Measurements from ENCODE around the gene B4GAT1.
A peak's percentile ranks its signal among the peaks of the same experiment; 100 is the strongest.
"Not testable (repeated sequence)": the region's sequence is repeated elsewhere in the genome, so short reads cannot be mapped to it uniquely, and the experiment has no call there.

Gene B4GAT1

DNA sequence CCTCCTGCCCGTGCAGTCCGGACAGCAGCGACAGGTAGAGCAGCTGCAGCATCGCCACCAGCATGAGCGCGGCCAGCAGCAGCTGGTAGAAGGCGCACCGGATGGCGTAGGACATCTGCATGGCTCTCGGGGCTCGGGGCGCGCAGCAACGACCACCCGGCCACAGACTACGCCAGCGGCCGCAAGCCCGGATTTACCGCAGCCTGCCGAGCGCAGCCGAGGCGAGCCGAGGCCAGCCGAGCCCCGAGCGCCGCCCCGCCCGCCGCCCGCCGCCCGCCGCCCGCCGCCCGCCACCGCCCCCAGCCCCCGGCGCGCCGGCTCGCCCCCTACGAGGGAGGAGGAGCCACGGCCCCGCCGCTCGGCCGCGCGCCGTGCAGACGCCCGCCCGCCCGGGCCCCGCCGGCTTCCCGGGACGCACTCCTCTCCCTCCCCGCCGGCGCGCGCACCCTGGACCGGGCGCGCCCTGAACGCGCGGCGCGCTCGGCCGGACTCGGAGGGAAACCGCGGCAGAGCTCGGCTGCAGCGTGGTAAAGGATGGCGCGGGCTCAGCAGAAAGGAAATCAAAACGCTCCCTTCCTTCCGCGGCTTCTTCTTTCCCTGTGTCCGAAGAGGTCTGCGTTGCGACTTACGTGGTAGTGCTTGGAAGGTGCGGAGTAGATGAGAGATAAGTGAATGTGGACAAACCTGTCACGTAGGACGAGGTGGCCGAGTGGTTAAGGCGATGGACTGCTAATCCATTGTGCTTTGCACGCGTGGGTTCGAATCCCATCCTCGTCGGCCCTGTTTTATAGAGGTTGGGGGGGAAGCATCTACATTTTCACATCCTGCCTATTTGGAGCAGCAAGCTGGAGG, at the start of gene B4GAT1:
B4GAT1 (minus strand) TSS at position 205 of the 852 bp plus-strand sequence; CDS start at position 121, 84 bp downstream.
- DNase-seq (ENCODE audit: low read depth in 2 of 2) = peak; percentile 93 to 95
- H3K4me3 ChIP-seq (replicated peaks in 1 of 2; ENCODE audit: low read depth in 2 of 2, low read length in 2 of 2) = peak within 1 kb of the TSS; percentile 90 to 91
- TF ChIP-seq, protein P1, sequence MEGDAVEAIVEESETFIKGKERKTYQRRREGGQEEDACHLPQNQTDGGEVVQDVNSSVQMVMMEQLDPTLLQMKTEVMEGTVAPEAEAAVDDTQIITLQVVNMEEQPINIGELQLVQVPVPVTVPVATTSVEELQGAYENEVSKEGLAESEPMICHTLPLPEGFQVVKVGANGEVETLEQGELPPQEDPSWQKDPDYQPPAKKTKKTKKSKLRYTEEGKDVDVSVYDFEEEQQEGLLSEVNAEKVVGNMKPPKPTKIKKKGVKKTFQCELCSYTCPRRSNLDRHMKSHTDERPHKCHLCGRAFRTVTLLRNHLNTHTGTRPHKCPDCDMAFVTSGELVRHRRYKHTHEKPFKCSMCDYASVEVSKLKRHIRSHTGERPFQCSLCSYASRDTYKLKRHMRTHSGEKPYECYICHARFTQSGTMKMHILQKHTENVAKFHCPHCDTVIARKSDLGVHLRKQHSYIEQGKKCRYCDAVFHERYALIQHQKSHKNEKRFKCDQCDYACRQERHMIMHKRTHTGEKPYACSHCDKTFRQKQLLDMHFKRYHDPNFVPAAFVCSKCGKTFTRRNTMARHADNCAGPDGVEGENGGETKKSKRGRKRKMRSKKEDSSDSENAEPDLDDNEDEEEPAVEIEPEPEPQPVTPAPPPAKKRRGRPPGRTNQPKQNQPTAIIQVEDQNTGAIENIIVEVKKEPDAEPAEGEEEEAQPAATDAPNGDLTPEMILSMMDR (IDR thresholded peaks at IDR 0.05; ENCODE audit: low read depth, low read length) = no peak

DNA sequence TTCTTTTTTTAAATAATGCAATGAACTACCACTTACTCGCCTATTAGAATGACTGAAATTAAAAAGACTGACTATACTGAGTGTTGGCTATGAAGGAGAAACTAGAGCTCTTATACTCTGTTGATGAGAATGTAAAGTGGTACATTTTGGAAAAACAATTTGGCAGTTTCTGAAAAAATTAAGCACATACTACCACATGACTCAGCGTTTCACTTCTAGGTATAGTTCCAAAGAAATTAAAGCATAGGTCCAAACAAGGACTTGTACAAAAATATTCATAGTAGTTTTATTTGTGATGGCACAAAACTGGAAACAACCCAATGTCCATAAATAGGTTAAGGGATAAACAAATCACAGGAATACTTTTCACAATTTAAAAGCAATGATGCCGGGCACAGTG, 46.5 kb upstream of the B4GAT1 start:
- no peak overlapping the region for H3K4me3 ChIP-seq (replicated peaks in 1 of 2; ENCODE audit: low read depth in 2 of 2, low read length in 2 of 2)
- TF ChIP-seq, protein P1 (IDR thresholded peaks at IDR 0.05; ENCODE audit: low read depth, low read length) = no peak
- DNase-seq (ENCODE audit: low read depth in 2 of 2) = no peak

DNA sequence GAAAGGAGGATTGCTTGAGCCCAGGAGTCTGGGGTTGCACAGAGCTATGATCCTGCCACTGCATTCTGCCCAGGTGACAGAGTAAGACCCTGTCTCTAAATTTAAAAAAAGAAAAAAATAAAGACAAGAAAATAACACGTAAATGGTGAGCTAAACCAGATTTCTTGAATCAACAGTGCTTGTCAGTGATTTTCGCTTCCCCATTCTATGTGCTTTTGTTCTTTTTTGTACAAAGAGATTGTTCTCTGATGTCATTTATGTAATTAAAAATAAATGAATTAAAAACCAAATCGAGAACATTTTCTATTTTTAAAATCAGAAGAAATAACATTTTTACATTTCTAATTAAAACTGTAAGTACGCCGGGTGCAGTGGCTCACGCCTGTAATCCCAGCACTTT, 43.9 kb upstream of the B4GAT1 start:
- H3K4me3 ChIP-seq (replicated peaks in 1 of 2; ENCODE audit: low read depth in 2 of 2, low read length in 2 of 2) = no peak overlapping the region
- DNase-seq (ENCODE audit: low read depth in 2 of 2) = no peak
- TF ChIP-seq, protein P1 (IDR thresholded peaks at IDR 0.05; ENCODE audit: low read depth, low read length) = no peak

DNA sequence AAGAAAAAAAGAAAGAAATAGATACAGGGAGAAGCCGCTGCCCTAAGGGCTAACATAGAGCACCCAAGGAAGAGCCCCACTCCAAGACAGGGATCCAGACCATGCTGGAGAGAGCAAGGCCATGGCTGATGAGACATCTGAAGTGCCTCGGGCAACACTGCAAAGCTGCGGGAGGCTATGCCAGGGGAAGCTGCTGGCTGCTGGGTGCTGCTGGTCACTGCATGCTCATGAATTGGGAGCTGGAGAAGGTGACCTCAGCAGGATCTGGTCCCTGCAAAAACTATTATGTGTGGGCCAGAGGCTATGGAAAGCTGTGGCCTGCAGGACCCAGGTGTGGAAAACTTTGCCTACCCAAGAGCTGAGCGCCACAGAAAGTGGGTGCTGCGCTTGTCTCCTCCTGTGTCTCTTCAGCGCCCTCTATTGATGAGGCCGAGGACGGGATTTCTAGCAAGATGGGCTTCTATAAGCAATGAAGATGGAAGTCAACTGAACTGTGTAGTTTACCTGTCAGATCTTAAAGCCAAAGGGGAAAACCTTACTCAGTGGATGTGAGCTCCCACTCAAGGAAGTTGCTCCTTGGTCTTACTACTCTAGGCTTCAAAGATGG, 41.5 kb upstream of the B4GAT1 start:
- DNase-seq (ENCODE audit: low read depth in 2 of 2) = peak; percentile 82 to 83
- no peak overlapping the region for H3K4me3 ChIP-seq (replicated peaks in 1 of 2; ENCODE audit: low read depth in 2 of 2, low read length in 2 of 2)
- TF ChIP-seq, protein P1 (IDR thresholded peaks at IDR 0.05; ENCODE audit: low read depth, low read length) = peak; percentile 96

DNA sequence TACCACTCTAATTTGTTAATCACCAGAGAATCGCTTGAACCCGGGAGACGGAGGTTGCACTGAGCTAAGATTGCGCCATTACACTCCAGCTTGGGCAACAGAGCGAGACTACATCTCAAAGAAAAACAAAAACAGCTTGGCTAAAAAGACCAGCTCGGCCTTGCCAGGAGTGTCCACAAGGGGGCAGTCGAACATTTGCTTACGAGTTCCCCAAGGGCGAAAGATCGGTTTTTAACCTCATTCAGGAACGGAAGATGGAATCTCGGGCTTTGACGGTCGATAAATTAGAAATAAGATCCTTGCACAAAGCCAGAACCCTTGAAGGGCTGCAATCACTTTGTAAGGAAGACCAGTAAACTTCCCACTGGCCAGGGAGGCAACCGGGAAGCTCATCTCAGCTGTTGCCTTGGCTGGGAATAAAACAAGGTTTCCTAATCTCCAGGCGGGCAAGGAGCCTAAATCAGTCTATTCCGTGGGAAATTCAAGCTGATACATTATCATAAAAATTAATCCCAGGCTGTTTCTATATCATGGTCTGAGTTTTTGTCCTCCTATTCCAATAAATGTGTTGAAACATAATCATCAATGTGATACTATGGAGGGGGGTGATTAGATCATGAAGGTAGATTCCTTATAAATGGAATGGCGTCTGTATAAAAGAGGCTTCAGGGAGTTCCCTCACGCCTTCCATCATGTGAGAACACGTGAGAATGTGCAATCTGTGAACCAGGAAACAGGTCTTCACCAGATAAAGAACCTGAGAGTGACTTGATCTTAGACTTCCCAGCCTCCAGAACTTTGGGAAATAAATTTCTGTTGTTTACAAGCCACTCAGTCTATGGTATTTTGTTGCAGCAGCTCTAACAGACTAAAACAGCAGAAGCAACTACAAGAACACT, 39.0 kb upstream of the B4GAT1 start:
- H3K4me3 ChIP-seq (replicated peaks in 1 of 2; ENCODE audit: low read depth in 2 of 2, low read length in 2 of 2) = peak overlapping the region in 1 of 2 donors; percentile 24
- peak; percentile 90 to 94 for DNase-seq (ENCODE audit: low read depth in 2 of 2)
- TF ChIP-seq, protein P1 (IDR thresholded peaks at IDR 0.05; ENCODE audit: low read depth, low read length) = peak; percentile 93

DNA sequence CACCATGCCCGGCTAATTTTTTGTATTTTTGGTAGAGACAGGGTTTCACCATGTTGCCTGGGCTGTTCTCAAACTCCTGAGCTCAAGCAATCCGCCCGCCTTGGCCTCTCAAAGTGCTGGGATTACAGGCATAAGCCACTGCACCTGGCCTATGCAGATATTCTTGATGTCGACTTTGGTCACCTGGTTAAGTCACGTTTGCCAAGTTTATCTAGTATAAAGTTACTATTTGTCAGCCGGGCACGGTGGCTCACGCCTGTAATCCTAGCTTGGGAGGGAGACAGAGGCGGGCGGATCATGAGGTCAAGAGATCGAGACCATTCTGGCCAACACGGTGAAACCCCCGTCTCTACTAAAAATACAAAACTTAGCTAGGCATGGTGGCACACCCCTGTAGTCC, 36.9 kb upstream of the B4GAT1 start:
- not testable (repeated sequence) for H3K4me3 ChIP-seq (replicated peaks in 1 of 2; ENCODE audit: low read depth in 2 of 2, low read length in 2 of 2); DNase-seq (ENCODE audit: low read depth in 2 of 2)

DNA sequence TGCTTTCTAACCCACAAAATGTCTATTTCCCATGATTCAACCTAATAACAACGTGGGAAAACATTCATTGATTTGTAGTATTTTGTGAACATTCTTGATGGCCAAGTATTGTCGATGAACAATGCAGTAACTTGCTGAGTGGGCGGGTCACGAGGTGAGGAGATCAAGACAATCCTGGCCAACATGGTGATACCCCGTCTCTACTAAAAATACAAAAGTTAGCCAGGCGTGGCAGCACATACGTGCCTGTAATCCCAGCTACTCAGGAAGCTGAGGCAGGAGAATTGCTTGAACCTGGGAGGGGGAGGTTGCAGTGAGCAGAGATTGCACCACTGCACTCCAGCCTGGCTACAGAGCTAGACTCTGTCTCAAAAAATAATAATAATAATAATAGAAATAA, 32.8 kb upstream of the B4GAT1 start:
- H3K4me3 ChIP-seq (replicated peaks in 1 of 2; ENCODE audit: low read depth in 2 of 2, low read length in 2 of 2); DNase-seq (ENCODE audit: low read depth in 2 of 2): not testable (repeated sequence)

DNA sequence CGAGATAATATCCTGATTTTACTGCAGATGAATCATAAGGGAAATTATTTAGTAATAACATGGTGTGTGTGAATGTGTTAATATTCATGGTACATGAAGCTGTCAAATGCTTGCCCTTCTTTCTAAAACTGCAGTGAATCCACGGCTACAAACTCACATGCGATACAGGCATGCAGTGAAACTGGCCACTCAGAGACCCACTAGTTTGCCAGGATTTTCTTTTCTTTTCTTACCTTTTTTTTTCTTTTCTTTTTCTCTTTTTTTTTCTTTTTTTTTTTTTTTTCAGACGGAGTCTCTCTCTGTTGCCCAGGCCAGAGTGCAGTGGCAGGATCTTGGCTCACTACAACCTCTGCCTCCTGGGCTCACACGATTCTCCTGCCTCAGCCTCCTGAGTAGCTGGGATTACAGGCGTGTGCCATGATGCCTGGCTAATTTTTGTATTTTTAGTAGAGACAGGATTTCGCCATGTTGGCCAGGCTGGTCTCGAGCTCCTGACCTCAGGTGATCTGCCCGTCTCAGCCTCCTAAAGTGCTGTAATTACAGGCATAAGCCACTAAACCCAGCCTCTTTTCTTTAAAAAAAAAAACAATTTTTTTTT, 26.4 kb upstream of the B4GAT1 start:
- H3K4me3 ChIP-seq (replicated peaks in 1 of 2; ENCODE audit: low read depth in 2 of 2, low read length in 2 of 2); DNase-seq (ENCODE audit: low read depth in 2 of 2): not testable (repeated sequence)

All from cardiac fibroblast (primary cell).